HL-60 (cell line): ENCODE data around the gene GOLGA6L7.
"Not testable (repeated sequence)": the region's sequence is repeated elsewhere in the genome, so short reads cannot be mapped to it uniquely, and the experiment has no call there.

ENCODE experiments used
- DNase-seq, 2 experiments: peaks; one replicate each; pipeline ENCODE4 v3.0.0-alpha.2; 2010 to 2020; ENCODE audit warnings: low read depth in 1 of 2, low spot score in 1 of 2
- H3K27ac ChIP-seq: fragments of 250-450 bp; sonication (Bioruptor Pico); replicated peaks from 2 replicates; pipeline ENCODE4 v1.5.1; 2020; ENCODE audit warnings: mild to moderate bottlenecking, moderate library complexity
- H3K27me3 ChIP-seq: fragments of 250-450 bp; sonication (Bioruptor Pico); 2 replicates; pipeline ENCODE4 v1.5.1; 2021; ENCODE audit warnings: mild to moderate bottlenecking, moderate library complexity; ENCODE audit not compliant: insufficient read depth, poor library complexity, severe bottlenecking
- H3K4me3 ChIP-seq: replicated peaks from 2 replicates; pipeline ENCODE4 v1.5.1; 2011; ENCODE audit warnings: mild to moderate bottlenecking, control low read depth, low read length; ENCODE audit not compliant: insufficient read depth
- CTCF ChIP-seq: IDR thresholded peaks from one replicate; pipeline ENCODE4 v1.5.1; 2011; ENCODE audit warnings: low read length, control low read depth, inconsistent platforms; ENCODE audit not compliant: insufficient read depth
- GABPA ChIP-seq: IDR thresholded peaks from 2 replicates; pipeline ENCODE4 v1.6.1; 2012; ENCODE audit warnings: low read depth
- POLR2AphosphoS5 ChIP-seq: IDR thresholded peaks from 2 replicates; pipeline ENCODE4 v1.6.1; 2012; ENCODE audit warnings: low read depth
- SPI1 ChIP-seq: IDR thresholded peaks from 2 replicates; pipeline ENCODE4 v1.6.1; 2012; ENCODE audit warnings: low read depth, mild to moderate bottlenecking, borderline replicate concordance
- TF ChIP-seq, protein P1 (sequence below): IDR thresholded peaks from 2 replicates; pipeline ENCODE4 v1.6.1; 2012; ENCODE audit warnings: low read depth; ENCODE audit not compliant: insufficient replicate concordance

GOLGA6L7 gene

GRCh38 chr15:28891588-28891987 is 43.1 kb upstream of the GOLGA6L7 start:
- Histone ChIP-seq H3K4me3 (no peak overlapping the region), H3K27me3 (peaks cover 9% of the 10 kb centered on the region), H3K27ac (no peak overlapping the region)
- no peak for DNase-seq
- no peak for TF ChIP-seq POLR2AphosphoS5
- TF ChIP-seq, protein P1, sequence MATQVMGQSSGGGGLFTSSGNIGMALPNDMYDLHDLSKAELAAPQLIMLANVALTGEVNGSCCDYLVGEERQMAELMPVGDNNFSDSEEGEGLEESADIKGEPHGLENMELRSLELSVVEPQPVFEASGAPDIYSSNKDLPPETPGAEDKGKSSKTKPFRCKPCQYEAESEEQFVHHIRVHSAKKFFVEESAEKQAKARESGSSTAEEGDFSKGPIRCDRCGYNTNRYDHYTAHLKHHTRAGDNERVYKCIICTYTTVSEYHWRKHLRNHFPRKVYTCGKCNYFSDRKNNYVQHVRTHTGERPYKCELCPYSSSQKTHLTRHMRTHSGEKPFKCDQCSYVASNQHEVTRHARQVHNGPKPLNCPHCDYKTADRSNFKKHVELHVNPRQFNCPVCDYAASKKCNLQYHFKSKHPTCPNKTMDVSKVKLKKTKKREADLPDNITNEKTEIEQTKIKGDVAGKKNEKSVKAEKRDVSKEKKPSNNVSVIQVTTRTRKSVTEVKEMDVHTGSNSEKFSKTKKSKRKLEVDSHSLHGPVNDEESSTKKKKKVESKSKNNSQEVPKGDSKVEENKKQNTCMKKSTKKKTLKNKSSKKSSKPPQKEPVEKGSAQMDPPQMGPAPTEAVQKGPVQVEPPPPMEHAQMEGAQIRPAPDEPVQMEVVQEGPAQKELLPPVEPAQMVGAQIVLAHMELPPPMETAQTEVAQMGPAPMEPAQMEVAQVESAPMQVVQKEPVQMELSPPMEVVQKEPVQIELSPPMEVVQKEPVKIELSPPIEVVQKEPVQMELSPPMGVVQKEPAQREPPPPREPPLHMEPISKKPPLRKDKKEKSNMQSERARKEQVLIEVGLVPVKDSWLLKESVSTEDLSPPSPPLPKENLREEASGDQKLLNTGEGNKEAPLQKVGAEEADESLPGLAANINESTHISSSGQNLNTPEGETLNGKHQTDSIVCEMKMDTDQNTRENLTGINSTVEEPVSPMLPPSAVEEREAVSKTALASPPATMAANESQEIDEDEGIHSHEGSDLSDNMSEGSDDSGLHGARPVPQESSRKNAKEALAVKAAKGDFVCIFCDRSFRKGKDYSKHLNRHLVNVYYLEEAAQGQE, result no peak
- TF ChIP-seq SPI1, result no peak
- TF ChIP-seq GABPA, result no peak
- TF ChIP-seq CTCF, result no peak

DNA sequence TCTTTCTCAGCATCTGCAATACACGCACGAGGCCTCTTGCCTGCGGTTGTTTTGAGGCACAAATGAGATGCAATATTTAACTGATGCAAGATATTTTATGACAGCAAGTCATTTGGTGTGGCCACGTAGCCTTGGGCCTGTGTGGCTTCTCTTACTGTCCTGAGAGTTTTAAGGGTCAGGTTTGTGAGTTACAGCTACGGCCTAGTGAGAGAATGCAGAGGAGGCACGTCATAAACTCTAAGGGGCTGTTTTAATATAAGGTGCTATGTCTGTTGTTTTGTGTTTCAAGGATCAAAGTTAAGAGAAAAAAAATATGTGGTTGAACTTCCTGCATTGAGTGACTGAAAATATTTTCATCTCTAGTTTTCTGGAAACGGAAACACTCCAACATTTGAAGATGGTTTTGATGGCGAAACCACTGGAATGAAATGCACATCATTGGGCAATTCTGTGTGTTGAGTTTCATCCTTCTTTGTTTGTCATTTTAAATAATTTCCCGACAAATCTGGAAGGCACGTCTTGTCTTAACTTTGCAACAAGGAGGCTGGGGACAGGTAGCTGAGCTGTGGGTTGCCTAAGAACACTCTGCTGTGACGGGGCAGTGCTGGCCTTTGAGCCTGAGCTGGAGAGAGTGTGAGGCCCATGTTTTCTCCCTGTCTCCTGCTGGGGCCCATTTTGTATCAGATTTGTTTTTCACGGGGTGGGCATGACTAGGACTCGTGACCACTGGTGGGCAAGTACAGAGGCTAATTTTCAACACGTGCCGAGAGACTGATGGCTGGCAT is 42.5 kb upstream of the GOLGA6L7 start:
- DNase-seq, result no peak
- H3K4me3 ChIP-seq, result no peak overlapping the region
- H3K27ac ChIP-seq, result no peak overlapping the region
- H3K27me3 ChIP-seq, result peaks cover 11% of the 10 kb centered on the region
- TF ChIP-seq POLR2AphosphoS5, result no peak
- TF ChIP-seq, protein P1, result no peak
- TF ChIP-seq GABPA, result no peak
- no peak for TF ChIP-seq CTCF
- no peak for TF ChIP-seq SPI1

GRCh38 chr15:28890291-28890690 is 41.8 kb upstream of the GOLGA6L7 start:
- not testable (repeated sequence) for H3K27ac ChIP-seq, H3K4me3 ChIP-seq, DNase-seq
- peaks cover 15% of the 10 kb centered on the region for H3K27me3 ChIP-seq

DNA sequence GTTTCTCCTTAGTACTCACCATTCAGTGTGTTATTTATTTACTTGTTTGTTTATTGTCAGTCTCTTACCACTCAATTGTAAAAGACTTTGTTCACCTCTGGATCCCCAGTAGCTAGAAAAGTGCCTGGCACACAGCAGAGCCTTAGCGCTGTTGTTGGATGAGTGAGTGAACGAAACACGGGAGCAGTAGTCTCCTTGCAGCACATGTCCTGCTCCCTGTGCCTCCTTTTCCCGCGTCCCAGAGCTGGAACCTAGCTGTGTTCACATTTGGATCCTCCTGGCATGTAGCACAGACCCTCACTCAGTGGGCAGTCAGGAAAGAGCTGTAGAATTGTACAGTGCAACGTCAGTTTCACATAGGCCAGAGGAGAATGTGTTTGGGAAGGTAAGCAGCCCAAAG is 41.4 kb upstream of the GOLGA6L7 start:
- not testable (repeated sequence) for H3K27ac ChIP-seq, H3K4me3 ChIP-seq, DNase-seq
- peaks cover 19% of the 10 kb centered on the region for H3K27me3 ChIP-seq

- no peak for DNase-seq
- Histone ChIP-seq H3K27ac (no peak overlapping the region), H3K4me3 (no peak overlapping the region), H3K27me3 (peaks cover 19% of the 10 kb centered on the region)
- TF ChIP-seq GABPA, result no peak
These were observed 40.9 kb upstream of the GOLGA6L7 start for GRCh38 chr15:28889346-28889745.
